IPS DF 4.7 (cell line): ENCODE measurements around the gene DHX32.
"Not testable (repeated sequence)": the region's sequence is repeated elsewhere in the genome, so short reads cannot be mapped to it uniquely, and the experiment has no call there.

Source experiments
- DNase-seq: peaks from one replicate; pipeline ENCODE4 v3.0.0-alpha.2; 2013; ENCODE audit warnings: low spot score; ENCODE audit errors: extremely low read depth

DHX32 gene, protein sequence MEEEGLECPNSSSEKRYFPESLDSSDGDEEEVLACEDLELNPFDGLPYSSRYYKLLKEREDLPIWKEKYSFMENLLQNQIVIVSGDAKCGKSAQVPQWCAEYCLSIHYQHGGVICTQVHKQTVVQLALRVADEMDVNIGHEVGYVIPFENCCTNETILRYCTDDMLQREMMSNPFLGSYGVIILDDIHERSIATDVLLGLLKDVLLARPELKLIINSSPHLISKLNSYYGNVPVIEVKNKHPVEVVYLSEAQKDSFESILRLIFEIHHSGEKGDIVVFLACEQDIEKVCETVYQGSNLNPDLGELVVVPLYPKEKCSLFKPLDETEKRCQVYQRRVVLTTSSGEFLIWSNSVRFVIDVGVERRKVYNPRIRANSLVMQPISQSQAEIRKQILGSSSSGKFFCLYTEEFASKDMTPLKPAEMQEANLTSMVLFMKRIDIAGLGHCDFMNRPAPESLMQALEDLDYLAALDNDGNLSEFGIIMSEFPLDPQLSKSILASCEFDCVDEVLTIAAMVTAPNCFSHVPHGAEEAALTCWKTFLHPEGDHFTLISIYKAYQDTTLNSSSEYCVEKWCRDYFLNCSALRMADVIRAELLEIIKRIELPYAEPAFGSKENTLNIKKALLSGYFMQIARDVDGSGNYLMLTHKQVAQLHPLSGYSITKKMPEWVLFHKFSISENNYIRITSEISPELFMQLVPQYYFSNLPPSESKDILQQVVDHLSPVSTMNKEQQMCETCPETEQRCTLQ

DNA sequence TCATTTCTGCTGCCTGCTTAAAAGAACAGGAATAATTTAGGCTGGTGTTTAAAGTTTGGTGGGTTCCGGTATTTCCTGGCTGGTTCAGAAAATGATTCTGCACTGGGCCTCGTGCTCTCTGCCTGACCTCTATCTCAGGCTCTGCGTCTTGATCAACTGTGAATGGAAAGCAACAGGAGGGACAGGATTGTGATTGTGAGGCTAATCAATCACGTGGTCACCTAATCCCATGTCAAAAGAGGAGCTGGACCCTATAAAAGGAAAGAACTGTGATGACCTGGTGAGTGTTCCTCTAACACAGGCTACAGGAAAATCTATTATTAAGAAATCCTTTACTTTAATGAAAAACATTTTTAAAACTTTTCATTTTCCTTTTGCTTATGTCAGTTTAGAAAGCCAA, at the start of gene DHX32:
DHX32 (minus strand) TSS at position 101 of the 400 bp plus-strand sequence. CDS start 468 bp downstream, outside the sequence.
- no peak for DNase-seq

DNA sequence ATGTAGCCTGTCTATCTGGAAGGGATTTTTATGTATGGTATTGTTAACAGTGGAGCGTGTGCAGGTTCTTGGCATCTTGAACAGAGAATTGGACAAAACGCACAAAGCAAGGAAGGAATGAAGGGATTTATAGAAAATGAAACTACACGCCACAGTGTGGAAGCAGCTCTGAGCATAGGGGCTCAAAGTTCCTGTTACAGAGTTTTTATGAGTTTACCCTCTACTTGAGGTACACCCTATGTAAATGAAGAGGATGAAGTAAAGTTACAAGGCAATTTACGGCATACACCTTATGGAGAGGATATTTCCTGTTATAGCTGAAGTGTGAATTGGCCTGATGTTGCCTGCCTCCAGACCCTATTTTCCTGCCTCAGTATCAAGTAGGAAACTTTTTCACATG, 48.5 kb upstream of the DHX32 start:
- no peak for DNase-seq

DNA sequence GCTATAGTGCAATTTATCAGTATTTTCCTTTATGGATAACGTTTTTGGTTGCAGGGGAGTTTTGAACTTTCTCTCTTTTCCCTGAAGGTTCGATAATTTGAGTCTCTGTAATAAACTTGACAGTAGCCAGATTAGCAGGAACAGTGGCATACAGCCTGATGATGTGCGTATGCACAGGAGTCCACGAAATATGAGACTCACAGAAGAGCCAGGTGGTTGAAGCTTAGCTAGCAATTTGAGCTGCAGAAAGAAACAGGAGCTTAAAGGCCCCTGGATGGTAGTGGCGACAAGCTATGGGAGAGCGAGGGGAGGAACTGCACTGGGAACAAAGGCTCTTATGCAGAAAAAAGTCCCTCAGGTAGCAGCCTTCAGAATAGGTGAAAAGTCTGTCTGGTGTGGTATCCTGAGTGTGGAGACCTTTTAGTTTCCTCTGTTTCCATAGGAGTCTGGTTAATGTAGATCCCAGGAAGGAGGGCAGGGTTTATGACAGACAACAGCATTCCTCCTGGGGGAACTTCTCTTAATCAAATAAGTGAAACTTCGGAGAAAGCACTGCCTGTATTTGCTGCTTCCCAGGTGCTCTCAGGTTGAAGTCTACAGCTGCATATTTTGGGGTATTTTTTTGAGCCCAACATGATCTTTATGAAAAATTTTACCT, 48.0 kb upstream of the DHX32 start:
- no peak for DNase-seq

DNA sequence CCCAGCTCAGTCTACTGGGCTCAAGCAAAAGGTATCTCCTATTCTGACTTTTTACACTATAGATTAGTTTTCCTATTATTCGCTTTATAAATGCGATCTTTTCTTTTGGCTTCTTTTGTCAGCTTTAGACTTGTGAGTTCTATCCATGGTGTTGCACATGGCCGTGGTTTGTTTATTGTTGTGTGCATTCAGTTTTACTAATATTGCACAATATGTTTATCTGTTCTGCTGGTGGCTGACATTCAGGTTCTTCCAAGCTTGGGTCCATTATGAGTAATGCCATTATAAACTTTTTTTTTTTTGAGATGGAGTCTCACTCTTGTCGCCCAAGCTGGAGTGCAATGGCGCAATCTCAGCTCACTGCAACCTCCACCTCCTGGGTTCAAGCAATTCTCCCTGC, 46.2 kb upstream of the DHX32 start:
- DNase-seq = not testable (repeated sequence)

DNA sequence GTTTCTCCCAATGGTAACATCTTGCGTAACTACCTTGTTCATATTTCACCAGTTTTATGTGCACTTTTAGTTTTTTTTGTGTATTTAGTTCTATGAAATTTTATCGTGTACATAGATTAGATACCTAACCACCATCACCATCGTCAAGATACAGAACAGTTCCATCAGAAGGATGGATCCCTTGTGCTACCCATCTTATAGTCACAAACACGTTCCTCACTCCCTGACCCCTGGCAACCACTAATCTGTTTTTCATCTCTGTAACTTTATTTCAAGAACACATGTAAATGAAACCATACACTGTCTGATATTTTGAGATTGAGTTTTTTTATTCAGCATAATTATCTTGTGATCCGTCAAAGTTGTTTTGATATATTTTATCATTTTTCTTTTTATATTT, 45.2 kb upstream of the DHX32 start:
- no peak for DNase-seq

DNA sequence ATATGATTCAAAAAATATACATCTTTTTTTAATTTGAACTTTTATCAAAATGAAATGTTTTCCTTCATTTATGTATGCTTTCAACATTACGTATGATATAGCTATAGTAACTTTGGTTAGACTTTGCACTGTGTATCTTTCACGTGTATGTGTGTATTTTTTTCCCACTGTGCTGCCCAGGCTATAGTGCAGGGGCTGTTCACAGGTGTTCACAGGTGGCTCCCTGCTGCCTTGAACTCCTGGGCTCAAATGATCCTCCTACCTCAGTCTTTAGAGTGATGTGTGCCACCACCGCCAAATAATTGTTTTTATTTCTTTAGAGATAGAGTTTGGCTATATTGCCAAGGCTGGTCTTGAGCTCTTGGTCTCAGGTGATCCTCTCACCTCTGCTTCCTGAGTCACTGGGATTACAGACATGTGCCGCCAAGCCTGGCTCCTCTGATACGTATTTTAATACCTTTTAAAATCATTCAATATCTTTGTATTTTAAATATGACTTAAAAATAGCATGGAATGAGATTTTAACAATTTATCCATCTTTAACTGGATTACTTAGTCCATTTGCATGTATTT, 44.3 kb upstream of the DHX32 start:
- DNase-seq = no peak

DNA sequence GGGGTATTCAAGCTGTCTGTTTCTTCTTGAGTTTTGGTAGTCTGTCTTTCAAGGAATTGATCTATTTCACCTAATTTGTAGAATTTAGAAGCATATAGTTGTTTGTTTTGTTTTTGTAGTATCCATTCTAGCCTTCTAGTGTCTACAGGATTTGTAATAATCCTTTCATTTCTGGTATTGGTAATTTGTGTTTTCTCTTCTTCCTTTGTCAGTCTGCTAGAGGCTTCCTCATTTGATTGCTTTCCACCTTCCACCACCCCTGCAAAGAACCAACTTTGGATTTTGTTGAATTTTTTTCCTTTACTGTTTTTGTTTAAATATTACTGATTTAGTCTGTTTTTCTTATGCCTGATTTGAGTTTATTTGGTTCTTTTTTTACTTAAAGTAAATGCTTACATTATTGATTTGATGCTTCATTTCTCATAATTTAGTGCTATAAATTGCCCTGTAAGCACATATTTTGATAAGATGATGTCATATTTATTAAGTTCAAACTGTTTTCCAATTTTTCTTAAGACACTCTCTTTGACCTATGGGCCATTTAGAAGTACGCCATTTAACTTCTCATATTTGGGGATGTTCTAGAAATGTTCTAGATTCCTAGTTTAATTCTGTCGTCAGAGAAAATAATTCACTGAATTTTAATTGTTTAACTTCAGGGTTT, 40.7 kb upstream of the DHX32 start:
- DNase-seq = not testable (repeated sequence)

DNA sequence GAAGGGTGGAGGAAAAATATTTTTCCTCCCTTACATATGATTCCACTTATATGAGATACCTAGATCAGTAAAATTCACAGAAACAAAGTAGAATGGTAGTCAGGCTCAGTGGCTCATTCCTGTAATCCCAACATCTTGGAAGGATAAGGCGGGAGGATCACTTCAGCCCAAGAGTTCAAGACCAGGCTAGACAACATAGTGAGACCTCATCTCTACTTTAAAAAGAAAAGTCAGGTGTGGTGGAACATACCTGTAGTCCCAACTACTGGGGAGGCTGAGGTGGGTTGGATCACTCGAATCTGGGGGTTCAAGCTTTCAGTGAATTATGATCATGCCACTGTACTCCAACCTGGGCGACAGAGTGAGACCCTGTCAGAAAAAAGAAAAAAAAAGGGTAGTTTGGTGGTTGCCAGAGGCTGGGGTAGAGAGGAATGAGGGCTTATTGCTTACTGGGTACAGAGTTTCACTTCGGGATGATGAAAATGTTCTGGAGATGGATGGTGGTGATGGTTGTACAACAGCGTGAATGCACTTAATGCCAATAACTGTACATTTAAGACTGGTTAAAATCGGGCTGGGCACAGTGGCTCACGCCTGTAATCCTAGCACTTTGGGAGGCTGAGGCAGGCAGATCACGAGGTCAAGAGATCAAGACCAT, 36.7 kb upstream of the DHX32 start:
- DNase-seq = not testable (repeated sequence)

DNA sequence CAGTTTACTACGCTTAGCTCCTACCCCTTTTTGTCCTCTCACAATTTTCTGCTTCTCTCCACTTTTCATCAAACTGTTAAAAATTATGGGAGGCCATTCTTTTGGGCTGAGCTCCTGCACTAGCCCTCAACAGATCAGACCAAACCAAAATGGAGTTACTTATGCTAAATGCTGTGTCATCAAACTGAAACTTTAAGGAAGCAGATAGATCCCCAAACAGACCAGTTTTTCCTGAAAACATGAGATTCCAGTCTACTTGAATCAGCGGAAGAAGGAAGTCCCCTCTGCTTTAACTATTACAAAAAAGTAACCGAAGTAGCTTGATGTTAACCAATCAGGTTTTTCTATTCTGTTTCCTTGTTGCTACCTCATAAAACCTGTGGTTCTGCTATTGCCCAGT, 35.9 kb upstream of the DHX32 start:
- no peak for DNase-seq

DNA sequence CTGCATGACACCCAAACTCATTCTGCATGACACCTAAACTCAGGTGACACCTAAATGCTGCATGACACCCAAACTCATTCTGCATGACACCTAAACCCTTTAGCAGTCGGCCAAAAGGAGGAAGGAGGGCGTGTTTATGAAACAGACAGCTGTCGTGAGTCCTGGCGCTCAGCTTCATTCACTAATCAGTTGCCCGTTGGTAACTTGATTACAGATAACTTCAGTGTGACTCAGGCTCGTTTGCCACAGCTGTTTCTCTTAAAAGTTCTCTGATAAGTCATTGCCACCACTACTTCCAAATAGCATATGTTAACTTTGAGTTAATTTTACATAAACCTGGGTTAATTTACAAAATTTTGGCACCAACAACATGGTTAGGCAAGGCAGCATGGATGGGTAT, 32.2 kb upstream of the DHX32 start:
- DNase-seq = not testable (repeated sequence)

DNA sequence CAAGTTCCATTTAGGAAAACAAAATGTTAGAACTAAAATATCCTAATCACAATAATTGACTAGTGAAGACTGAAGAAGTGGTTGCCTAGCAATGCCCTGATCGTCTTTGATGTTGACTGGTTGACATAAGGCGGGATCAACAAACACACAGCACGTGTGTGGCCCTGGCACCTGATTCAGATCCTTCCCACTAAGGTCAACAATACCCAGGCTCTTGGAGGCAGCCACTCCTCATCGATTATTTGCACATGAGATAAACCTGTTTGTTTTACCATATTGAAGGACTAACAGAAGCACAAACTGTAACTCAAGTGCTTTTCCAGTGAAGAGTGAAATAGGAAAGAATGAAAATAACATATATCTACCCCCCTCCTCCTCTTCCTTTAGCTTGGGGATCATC, 30.9 kb upstream of the DHX32 start:
- DNase-seq = no peak

DNA sequence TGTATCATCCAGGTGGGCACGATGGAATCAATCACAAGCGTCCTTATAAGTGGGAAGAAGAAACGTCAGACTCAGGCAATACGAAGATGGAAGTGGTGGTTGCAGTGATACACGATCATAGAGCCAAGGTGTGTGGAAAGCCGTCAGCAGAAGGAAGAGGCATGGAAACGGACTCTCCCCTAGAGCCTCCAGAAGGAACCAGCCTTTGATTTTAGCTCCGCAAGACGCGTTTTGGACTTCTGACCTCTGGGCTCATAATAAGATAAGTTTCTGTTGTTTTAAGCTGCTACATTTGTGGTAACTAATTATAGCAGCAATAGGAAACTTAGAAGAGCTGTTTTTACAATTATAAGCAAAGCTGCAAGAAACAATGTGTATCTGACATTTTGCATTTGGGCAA, 30.1 kb upstream of the DHX32 start:
- DNase-seq = no peak

DNA sequence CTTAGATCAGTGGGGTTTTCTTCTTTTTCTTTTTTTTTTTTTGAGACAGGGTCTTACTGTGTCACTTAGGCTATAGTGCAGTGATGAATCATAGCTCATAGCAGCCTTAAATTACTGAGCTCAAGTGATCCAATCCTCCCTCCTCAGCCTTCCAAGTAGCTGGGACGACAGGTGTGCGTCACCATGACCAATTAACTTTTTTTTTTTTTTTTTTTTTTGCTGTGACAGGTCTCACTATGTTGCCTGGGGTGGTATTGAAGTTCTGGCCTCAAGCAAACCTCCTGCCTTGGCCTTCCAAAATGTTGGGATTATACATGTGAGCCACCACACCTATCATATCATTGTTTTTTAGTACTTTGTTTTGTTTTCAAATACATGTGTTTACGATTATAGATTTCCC, 28.4 kb upstream of the DHX32 start:
- DNase-seq = not testable (repeated sequence)

DNA sequence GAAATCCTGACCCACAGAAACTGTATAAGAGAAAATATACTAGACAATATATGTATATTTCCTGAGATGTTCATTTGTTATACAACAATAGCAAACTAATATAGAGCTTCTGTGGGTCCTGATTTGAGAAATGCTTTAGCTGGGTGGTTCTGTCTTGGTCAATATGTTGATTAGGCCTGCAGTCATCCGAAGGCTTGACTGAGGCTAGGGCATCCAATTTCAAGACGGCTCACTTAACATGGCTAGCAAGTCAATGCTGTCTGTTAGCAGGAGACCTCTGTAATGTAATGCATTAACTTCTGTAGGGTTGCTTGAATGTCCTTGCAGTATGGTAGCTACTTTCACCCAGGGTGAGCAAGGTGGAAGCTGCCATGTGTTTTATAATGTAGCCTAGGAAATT, 27.7 kb upstream of the DHX32 start:
- DNase-seq = not testable (repeated sequence)

DNA sequence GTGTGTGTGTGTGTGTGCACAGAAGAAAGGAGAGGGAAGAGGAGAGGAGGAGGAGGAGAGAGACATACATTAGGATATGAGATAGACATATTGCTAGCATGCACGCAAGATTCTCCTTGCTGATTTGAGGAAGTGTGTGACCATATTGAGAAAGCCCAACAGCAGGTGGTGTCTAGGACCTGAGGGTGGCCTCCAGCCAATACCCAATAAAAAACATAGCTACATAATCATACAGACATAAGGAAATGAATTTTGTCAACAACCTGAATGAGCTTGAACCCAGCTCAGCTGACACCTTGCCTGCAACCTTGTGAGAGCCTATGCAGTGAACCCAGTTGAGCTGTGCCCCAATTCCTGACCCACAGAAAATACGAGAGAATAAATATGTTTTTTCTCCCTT, 26.5 kb upstream of the DHX32 start:
- DNase-seq = not testable (repeated sequence)

DNA sequence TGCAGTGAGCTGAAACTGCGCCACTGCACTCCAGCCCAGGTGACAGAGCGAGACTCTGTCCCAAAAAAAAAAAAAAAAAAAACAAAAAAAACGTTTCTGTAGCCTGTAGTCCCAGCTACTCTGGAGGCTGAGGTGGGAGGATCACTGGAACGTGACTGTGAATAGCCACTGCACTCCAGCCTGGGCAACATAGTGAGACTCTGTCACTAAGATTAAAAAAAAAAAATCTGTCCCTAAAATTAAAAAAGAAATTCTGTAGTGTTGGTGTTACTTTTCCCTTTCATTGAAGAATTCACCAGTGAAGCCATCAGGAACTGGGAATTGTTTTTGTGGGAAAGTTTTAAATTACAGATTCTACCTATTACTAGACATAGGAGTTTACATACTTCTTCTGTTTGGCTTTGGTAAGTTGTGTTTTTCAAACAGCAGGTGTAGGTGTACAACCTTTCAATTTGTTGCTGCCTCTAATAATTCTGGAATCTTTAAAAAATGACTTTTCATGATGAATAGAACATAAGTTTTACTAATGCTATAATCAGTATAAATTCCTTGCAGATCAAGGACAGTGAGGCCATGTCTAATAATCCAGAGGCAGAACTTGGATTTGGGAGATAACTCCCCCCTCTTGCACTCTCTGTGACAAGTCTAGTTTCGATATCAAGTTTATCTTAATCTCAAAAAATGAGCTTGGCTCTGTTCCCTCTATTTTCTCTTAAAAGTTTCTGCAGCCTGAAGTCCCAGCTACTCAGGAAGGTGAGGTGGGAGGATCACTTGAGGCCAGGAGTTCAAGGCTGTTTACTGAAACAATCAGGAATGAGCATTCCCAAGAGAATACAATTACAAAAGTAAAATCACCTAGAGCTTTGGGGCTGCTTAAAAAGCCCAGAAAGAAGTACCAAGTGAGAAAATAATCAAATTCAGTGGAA, 24.2 kb upstream of the DHX32 start:
- DNase-seq = not testable (repeated sequence)

DNA sequence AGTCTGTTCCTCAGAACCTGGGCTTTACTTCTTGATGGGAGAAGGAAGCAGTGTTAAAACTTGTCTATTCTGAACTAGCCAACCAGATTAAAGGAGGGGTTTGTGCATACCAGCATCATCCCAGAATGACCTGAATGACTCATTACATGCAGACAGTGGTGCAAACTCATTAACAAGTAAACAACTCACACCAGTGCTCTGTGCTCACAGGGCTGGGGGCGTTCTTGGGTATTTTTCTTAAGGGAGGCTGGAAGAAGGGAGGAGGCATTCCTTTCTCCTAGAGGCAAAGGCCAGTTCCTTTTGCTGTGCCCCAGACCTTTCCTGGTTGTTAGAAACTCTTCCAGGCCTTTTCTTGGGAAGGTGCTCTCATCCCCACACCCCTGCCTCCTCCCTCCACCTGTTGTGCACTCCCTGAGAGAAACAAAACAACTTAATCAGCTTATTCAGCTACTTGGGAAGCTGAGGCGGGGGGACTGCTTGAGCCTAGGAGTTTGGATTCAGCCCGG, 22.1 kb upstream of the DHX32 start:
- not testable (repeated sequence) for DNase-seq

DNA sequence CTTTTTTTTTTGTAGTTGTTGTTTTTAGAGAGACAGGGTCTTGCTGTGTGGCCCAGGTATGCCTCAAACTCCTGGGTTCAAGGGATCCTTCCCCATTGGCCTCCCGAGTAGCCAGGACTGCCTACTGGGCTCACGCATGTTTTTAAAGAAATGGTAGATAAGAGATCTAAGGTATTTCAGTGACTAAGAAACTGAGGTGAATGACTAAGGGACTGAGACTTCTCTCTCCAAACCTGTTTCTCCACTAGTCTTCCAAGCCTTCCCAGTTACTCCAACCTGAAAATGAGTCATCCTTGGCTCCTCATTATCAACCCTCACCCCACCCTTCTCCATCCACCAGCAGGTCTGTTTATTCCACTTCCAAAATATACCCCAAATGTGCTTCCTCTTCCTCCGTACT, 19.9 kb upstream of the DHX32 start:
- DNase-seq = not testable (repeated sequence)

DNA sequence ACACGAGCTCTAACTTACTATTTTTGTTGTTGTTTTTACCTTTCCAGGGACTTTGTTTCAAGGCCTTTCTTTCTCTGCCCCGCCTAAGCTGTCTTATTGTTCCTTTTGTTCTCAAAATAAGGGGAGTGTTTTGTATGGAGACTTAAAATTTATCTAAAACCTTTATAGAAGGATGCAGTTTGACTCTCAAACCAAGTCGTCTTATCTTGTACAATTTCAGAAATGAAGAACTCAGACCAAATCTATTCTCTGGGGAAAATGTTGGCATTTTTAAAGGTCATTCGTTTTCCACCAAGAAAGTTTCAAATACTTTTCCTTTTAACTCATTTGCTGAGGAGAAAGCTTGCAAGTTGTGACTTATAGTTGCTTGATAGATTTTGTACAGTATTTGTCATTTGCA, 16.2 kb upstream of the DHX32 start:
- DNase-seq = not testable (repeated sequence)
